Neural cell (in vitro differentiated cells): ENCODE measurements around the gene TSPAN9. TPM values are rescaled to one million over a fixed set of nuclear protein-coding genes. Genes with fewer than 3 reads are reported as not detected.

Source experiments
- H2AFZ ChIP-seq: fragments of 200-600, 300-800 bp; sonication (generic), shearing (Covaris generic); 2 replicates; pipeline ENCODE4 v1.6.0; 2014; ENCODE audit warnings: low read depth, mild to moderate bottlenecking, antibody characterized with exemption, low read length, moderate library complexity
- H3F3A ChIP-seq: fragments of 200-600 bp; shearing (Covaris generic); 2 replicates; pipeline ENCODE4 v1.6.1; 2016; ENCODE audit warnings: mild to moderate bottlenecking, moderate library complexity, mixed read lengths, antibody characterized with exemption, low read length; ENCODE audit not compliant: insufficient read depth, poor library complexity, severe bottlenecking
- H3K27ac ChIP-seq: fragments of 200-600, 300-800 bp; sonication (generic), shearing (Covaris generic); 2 replicates; pipeline ENCODE4 v1.5.1; 2014; ENCODE audit warnings: mild to moderate bottlenecking, low read length, moderate library complexity
- H3K27me3 ChIP-seq: fragments of 300-800, 200-600 bp; sonication (generic), shearing (Covaris generic); 2 replicates; pipeline ENCODE4 v1.6.0; 2014; ENCODE audit warnings: mild to moderate bottlenecking, low read depth, low read length, moderate library complexity; ENCODE audit not compliant: insufficient read depth
- H3K36me3 ChIP-seq: fragments of 300-800, 200-600 bp; sonication (generic), shearing (Covaris generic); 2 replicates; pipeline ENCODE4 v1.5.1; 2014; ENCODE audit warnings: mild to moderate bottlenecking, antibody characterized with exemption, low read length, moderate library complexity; ENCODE audit not compliant: insufficient read depth
- H3K4me2 ChIP-seq: fragments of 300-800, 200-600 bp; sonication (generic), shearing (Covaris generic); 2 replicates; pipeline ENCODE4 v1.6.0; 2014; ENCODE audit warnings: mild to moderate bottlenecking, low read length
- H3K4me3 ChIP-seq: fragments of 300-800, 200-600 bp; sonication (generic), shearing (Covaris generic); 2 replicates; pipeline ENCODE4 v1.5.1; 2014; ENCODE audit warnings: mild to moderate bottlenecking, low read length, moderate library complexity
- H3K79me2 ChIP-seq: fragments of 200-600 bp; shearing (Covaris generic); replicated peaks from 2 replicates; pipeline ENCODE4 v1.6.0; 2014; ENCODE audit warnings: mild to moderate bottlenecking, low read length, moderate library complexity; ENCODE audit not compliant: insufficient read depth
- H3K9ac ChIP-seq: fragments of 300-800, 200-600 bp; sonication (generic), shearing (Covaris generic); 2 replicates; pipeline ENCODE4 v1.6.1; 2016; ENCODE audit warnings: mild to moderate bottlenecking, low read length, mixed read lengths
- H3K9me2 ChIP-seq: fragments of 200-600 bp; shearing (Covaris generic); 2 replicates; pipeline ENCODE4 v1.6.1; 2016; ENCODE audit warnings: mild to moderate bottlenecking, low read length, mixed read lengths; ENCODE audit not compliant: insufficient read depth
- H3K9me3 ChIP-seq: fragments of 200-600, 300-800 bp; sonication (generic), shearing (Covaris generic); 2 replicates; pipeline ENCODE4 v1.6.1; 2016; ENCODE audit warnings: mild to moderate bottlenecking, mixed run types, low read length, moderate library complexity, mixed read lengths
- H4K20me1 ChIP-seq: fragments of 200-600 bp; shearing (Covaris generic); 2 replicates; pipeline ENCODE4 v1.6.1; 2016; ENCODE audit warnings: mild to moderate bottlenecking, mixed run types; ENCODE audit not compliant: insufficient read depth
- EP300 ChIP-seq: fragments of 450-650 bp; conservative IDR thresholded peaks from 2 replicates; pipeline ENCODE4 v1.6.1; 2014; ENCODE audit warnings: antibody characterized with exemption, mild to moderate bottlenecking, moderate library complexity; ENCODE audit not compliant: poor library complexity, severe bottlenecking
- EZH2 ChIP-seq: fragments of 200-600, 300-800 bp; shearing (Covaris generic), sonication (generic); IDR thresholded peaks from 2 replicates; pipeline ENCODE4 v1.6.1; 2014; ENCODE audit warnings: antibody characterized with exemption, low read length, borderline replicate concordance, mild to moderate bottlenecking; ENCODE audit not compliant: insufficient read depth, poor library complexity, severe bottlenecking
- MXI1 ChIP-seq: fragments of 450-650 bp; conservative IDR thresholded peaks from 2 replicates; pipeline ENCODE4 v1.6.1; 2014; ENCODE audit warnings: antibody characterized with exemption, mild to moderate bottlenecking; ENCODE audit not compliant: poor library complexity, severe bottlenecking
- POLR2AphosphoS5 ChIP-seq: IDR thresholded peaks from 2 replicates; pipeline ENCODE4 v1.6.1; 2012
- RAD21 ChIP-seq: fragments of 450-650 bp; conservative IDR thresholded peaks from 2 replicates; pipeline ENCODE4 v1.6.1; 2014; ENCODE audit warnings: antibody characterized with exemption, mild to moderate bottlenecking, moderate library complexity
- SMC3 ChIP-seq: fragments of 450-650 bp; conservative IDR thresholded peaks from 2 replicates; pipeline ENCODE4 v1.6.1; 2014; ENCODE audit warnings: antibody characterized with exemption, mild to moderate bottlenecking, moderate library complexity; ENCODE audit not compliant: poor library complexity
- TAF1 ChIP-seq: IDR thresholded peaks from 2 replicates; pipeline ENCODE4 v1.6.1; 2012; ENCODE audit warnings: low read depth
- polyA plus RNA-seq: library from polyadenylated mRNA; depleted of rRNA; stranded (reverse); fragments of >200 nt; gene quantifications from 2 replicates; pipeline ENCODE4 v1.2.3, GENCODE V29; 2014
- TF ChIP-seq, protein P1 (sequence below): IDR thresholded peaks from 2 replicates; pipeline ENCODE4 v1.6.1; 2012; ENCODE audit warnings: borderline replicate concordance
- TF ChIP-seq, protein P2 (sequence below): fragments of 450-650 bp; IDR thresholded peaks from 2 replicates; pipeline ENCODE4 v1.5.1; 2014; ENCODE audit warnings: antibody characterized with exemption, mild to moderate bottlenecking, moderate library complexity; ENCODE audit not compliant: poor library complexity, severe bottlenecking

TSPAN9 gene
- polyA plus RNA-seq, 1 donor from 2014 or later = 11.9 TPM

DNA sequence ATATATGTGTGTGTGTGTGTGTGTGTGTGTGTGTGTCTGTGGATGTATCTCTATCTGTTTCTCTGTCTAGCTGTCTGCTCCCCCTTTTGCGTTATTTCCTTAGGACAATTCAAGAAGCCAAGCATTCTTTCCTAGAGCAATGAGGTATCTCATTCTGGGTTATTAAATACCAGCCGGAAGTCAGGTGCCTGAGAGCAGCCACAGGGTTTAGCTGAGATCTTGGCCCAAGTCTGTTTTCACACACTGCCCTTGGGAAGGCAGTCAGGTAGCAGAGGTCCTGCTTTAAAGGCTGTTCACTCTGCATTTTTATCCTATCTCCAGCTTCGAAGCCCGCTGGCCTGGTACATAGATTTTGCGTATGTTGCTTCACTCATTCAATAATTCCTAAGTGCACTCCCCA is 76.8 kb downstream of the TSPAN9 start:
- Histone ChIP-seq H3K4me2 (no peak overlapping the region), H4K20me1 (no peaks in the 10 kb centered on the region), H3K9ac (no peak overlapping the region), H2AFZ (no peak overlapping the region), H3K36me3 (no peaks in the 10 kb centered on the region), H3K4me3 (no peak overlapping the region), H3K79me2 (no peaks in the 10 kb centered on the region), H3K27ac (no peak overlapping the region), H3F3A (no peaks in the 10 kb centered on the region), H3K9me2 (no peaks in the 10 kb centered on the region), H3K27me3 (no peaks in the 10 kb centered on the region), H3K9me3 (no peaks in the 10 kb centered on the region)
- TF ChIP-seq RAD21 (no peak), SMC3 (no peak), POLR2AphosphoS5 (no peak), EP300 (no peak), EZH2 (no peak), TAF1 (no peak), MXI1 (no peak)
- TF ChIP-seq, protein P1, sequence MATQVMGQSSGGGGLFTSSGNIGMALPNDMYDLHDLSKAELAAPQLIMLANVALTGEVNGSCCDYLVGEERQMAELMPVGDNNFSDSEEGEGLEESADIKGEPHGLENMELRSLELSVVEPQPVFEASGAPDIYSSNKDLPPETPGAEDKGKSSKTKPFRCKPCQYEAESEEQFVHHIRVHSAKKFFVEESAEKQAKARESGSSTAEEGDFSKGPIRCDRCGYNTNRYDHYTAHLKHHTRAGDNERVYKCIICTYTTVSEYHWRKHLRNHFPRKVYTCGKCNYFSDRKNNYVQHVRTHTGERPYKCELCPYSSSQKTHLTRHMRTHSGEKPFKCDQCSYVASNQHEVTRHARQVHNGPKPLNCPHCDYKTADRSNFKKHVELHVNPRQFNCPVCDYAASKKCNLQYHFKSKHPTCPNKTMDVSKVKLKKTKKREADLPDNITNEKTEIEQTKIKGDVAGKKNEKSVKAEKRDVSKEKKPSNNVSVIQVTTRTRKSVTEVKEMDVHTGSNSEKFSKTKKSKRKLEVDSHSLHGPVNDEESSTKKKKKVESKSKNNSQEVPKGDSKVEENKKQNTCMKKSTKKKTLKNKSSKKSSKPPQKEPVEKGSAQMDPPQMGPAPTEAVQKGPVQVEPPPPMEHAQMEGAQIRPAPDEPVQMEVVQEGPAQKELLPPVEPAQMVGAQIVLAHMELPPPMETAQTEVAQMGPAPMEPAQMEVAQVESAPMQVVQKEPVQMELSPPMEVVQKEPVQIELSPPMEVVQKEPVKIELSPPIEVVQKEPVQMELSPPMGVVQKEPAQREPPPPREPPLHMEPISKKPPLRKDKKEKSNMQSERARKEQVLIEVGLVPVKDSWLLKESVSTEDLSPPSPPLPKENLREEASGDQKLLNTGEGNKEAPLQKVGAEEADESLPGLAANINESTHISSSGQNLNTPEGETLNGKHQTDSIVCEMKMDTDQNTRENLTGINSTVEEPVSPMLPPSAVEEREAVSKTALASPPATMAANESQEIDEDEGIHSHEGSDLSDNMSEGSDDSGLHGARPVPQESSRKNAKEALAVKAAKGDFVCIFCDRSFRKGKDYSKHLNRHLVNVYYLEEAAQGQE = no peak
- TF ChIP-seq, protein P2, sequence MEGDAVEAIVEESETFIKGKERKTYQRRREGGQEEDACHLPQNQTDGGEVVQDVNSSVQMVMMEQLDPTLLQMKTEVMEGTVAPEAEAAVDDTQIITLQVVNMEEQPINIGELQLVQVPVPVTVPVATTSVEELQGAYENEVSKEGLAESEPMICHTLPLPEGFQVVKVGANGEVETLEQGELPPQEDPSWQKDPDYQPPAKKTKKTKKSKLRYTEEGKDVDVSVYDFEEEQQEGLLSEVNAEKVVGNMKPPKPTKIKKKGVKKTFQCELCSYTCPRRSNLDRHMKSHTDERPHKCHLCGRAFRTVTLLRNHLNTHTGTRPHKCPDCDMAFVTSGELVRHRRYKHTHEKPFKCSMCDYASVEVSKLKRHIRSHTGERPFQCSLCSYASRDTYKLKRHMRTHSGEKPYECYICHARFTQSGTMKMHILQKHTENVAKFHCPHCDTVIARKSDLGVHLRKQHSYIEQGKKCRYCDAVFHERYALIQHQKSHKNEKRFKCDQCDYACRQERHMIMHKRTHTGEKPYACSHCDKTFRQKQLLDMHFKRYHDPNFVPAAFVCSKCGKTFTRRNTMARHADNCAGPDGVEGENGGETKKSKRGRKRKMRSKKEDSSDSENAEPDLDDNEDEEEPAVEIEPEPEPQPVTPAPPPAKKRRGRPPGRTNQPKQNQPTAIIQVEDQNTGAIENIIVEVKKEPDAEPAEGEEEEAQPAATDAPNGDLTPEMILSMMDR = no peak

DNA sequence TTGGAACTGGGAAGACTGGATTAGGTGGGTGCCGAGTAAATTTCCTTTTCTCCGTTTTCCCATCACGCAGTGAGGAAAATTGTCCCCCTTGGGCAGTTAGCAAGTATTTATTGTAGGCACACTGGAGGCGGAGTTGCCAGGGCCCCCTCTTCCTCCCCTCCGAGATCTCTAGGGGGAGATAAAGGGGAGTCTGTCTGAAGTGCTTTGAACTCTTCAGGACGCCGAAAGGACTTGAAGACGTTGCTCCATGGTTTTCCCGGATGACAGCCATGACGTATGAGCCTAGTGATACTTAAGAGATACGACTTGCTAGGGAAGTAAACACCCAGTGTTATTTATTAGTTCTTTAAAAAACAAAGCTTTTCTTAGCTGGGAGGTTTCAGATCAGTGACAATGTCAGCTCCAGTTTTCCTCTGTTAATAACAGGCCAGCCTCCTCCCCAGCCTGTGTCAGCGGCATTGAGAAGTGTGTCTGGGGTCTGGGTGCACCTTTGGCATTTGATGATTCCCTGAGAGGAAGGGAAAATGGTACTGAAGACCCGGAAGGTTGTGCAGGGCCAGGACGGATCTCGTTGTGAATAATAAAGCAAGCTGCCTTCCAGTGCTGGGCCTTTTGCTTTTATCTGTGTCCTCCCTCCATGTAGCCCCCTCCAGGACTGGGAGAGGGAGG is 78.7 kb downstream of the TSPAN9 start:
- H4K20me1 ChIP-seq = no peaks in the 10 kb centered on the region
- H3K4me3 ChIP-seq = no peak overlapping the region
- no peaks in the 10 kb centered on the region for H3K27me3 ChIP-seq
- no peaks in the 10 kb centered on the region for H3K9me2 ChIP-seq
- H3F3A ChIP-seq = no peaks in the 10 kb centered on the region
- no peaks in the 10 kb centered on the region for H3K36me3 ChIP-seq
- no peak overlapping the region for H3K27ac ChIP-seq
- no peak overlapping the region for H3K4me2 ChIP-seq
- no peaks in the 10 kb centered on the region for H3K9me3 ChIP-seq
- H2AFZ ChIP-seq = no peak overlapping the region
- no peak overlapping the region for H3K9ac ChIP-seq
- no peak for TF ChIP-seq EP300
- H3K79me2 ChIP-seq = no peaks in the 10 kb centered on the region
